K562 (cell line): Measurements from ENCODE around the gene RFWD3. TPM values are rescaled to one million over a fixed set of nuclear protein-coding genes. Genes with fewer than 3 reads are reported as not detected.

Experiments
- ATAC-seq: fragments of 200-7000 bp; cut with Tn5 transposase; 3 replicates; pipeline ENCODE4 v1.9.1; 2020; ENCODE audit warnings: moderate library complexity
- BruUV-seq: library from RNA; stranded (reverse); fragments of 400-500 nt; replicated peaks from 2 replicates; lab custom pipeline; 2021; lab: Mats Ljungman, UMichigan
- CTCF ChIA-PET: fragments of 300-600 bp; formaldehyde crosslinking; extraction: SDS; loops from one replicate; lab custom pipeline; 2021; ENCODE audit warnings: low intra/inter-chr PET ratio; lab: Yijun Ruan, JAX
- POLR2A ChIA-PET: fragments of 300-600, 350-650 bp; sonication (Branson Sonifier 250); formaldehyde crosslinking; extraction: SDS; loops from one replicate; lab custom pipeline; 2021; ENCODE audit warnings: antibody characterized with exemption, inconsistent platforms; lab: Yijun Ruan, JAX
- DNase-seq, 4 experiments: peaks; one replicate each; pipeline versions ENCODE4 v3.0.0 to v3.0.0-alpha.2; 2011 to 2018; ENCODE audit warnings: low spot score in 3 of 4, mixed read lengths in 3 of 4; ENCODE audit errors: extremely low read depth in 1 of 4
- FAIRE-seq: peaks from 2 replicates; lab custom pipeline; 2011; peaks lifted over from hg19 to GRCh38; lab: Jason Lieb, UNC
- H2AFZ ChIP-seq: 2 replicates; pipeline ENCODE4 v1.6.0; 2011; ENCODE audit warnings: low read depth, low read length, control low read depth, inconsistent platforms
- H3K27ac ChIP-seq: fragments of 200-600 bp; 3 replicates; pipeline ENCODE4 v1.8.0; 2011; ENCODE audit warnings: low read depth, mild to moderate bottlenecking, control low read depth, inconsistent platforms, low read length, moderate library complexity, mixed read lengths; ENCODE audit errors: extremely low read depth
- H3K27me3 ChIP-seq, 2 experiments: fragments of 300-600 bp in 1 of 2; 2 replicates in 1 of 2; 3 replicates in 1 of 2; pipeline versions ENCODE4 v1.6.0 to v1.8.0; 2011; ENCODE audit warnings: inconsistent platforms in 2 of 2, low read length in 2 of 2, mild to moderate bottlenecking in 1 of 2, mixed read lengths in 1 of 2, moderate library complexity in 1 of 2; ENCODE audit not compliant: control insufficient read depth in 2 of 2, insufficient read depth in 2 of 2
- H3K36me3 ChIP-seq: fragments of 300-600 bp; 3 replicates; pipeline ENCODE4 v1.8.0; 2011; ENCODE audit warnings: mild to moderate bottlenecking, low read length, inconsistent platforms; ENCODE audit not compliant: control insufficient read depth, insufficient read depth
- H3K4me1 ChIP-seq, 2 experiments: fragments of 200-600 bp in 1 of 2; replicated peaks in 1 of 2; 2 replicates in 1 of 2; 3 replicates in 1 of 2; pipeline versions ENCODE4 v1.5.1 to v1.8.0; 2011; ENCODE audit warnings: inconsistent platforms in 2 of 2, low read length in 2 of 2, mild to moderate bottlenecking in 1 of 2, mixed read lengths in 1 of 2, moderate library complexity in 1 of 2; ENCODE audit not compliant: control insufficient read depth in 2 of 2, insufficient read depth in 2 of 2
- H3K4me2 ChIP-seq: 2 replicates; pipeline ENCODE4 v1.6.1; 2011; ENCODE audit warnings: low read length, control low read depth, inconsistent platforms, mixed read lengths; ENCODE audit not compliant: insufficient read depth
- H3K4me3 ChIP-seq: fragments of 200-600 bp; sonication (generic), shearing (Covaris generic); 2 replicates; pipeline ENCODE4 v1.5.1; 2016; ENCODE audit warnings: control low read depth, inconsistent platforms
- H3K79me2 ChIP-seq: fragments of 200-600 bp; 3 replicates; pipeline ENCODE4 v1.8.0; 2011; ENCODE audit warnings: low read length, inconsistent platforms; ENCODE audit not compliant: control insufficient read depth, insufficient read depth
- H3K9ac ChIP-seq, 2 experiments: 2 replicates each; pipeline versions ENCODE4 v1.6.0 to v1.6.1; 2011; ENCODE audit warnings: low read depth in 2 of 2, low read length in 2 of 2, control low read depth in 1 of 2, inconsistent platforms in 1 of 2, mild to moderate bottlenecking in 1 of 2, mixed read lengths in 1 of 2; ENCODE audit not compliant: insufficient read depth in 1 of 2
- H3K9me1 ChIP-seq: one replicate; pipeline ENCODE4 v1.6.0; 2011; ENCODE audit warnings: inconsistent platforms, mild to moderate bottlenecking, low read length, moderate library complexity; ENCODE audit not compliant: control insufficient read depth, insufficient read depth
- H3K9me3 ChIP-seq: replicated peaks from 2 replicates; pipeline ENCODE4 v1.5.1; 2011; ENCODE audit warnings: low read depth, low read length, inconsistent platforms; ENCODE audit not compliant: control insufficient read depth, insufficient read depth
- H4K20me1 ChIP-seq: replicated peaks from 2 replicates; pipeline ENCODE4 v1.6.1; 2011; ENCODE audit warnings: low read length, inconsistent platforms, mixed read lengths; ENCODE audit not compliant: control insufficient read depth, insufficient read depth
- ATF7 ChIP-seq: fragments of 450-650 bp; IDR thresholded peaks from 2 replicates; pipeline ENCODE4 v1.7.1; 2014; ENCODE audit warnings: mild to moderate bottlenecking, moderate library complexity
- EGR1 ChIP-seq: fragments of 450-650 bp; conservative IDR thresholded peaks from 2 replicates; pipeline ENCODE4 v1.6.1; 2017; ENCODE audit warnings: mild to moderate bottlenecking
- HNRNPK ChIP-seq: fragments of 200-400 bp; formaldehyde crosslinking; IDR thresholded peaks from one replicate; pipeline ENCODE4 v1.6.1; 2018; ENCODE audit warnings: mild to moderate bottlenecking, low read depth, low read length; ENCODE audit not compliant: poor library complexity, severe bottlenecking
- NCOA6 ChIP-seq: fragments of 450-650 bp; IDR thresholded peaks from 2 replicates; pipeline ENCODE4 v1.6.1; 2017; ENCODE audit warnings: mild to moderate bottlenecking
- NFE2L1 ChIP-seq: fragments of 450-650 bp; IDR thresholded peaks from 2 replicates; pipeline ENCODE4 v1.6.1; 2016; ENCODE audit warnings: missing genetic modification characterization, low read depth, mild to moderate bottlenecking, missing compliant biosample characterization, moderate library complexity, borderline replicate concordance
- PHB ChIP-seq: fragments of 250-450 bp; sonication (Bioruptor Pico); IDR thresholded peaks from 2 replicates; pipeline ENCODE4 v1.5.0; 2021
- SMAD4 ChIP-seq: fragments of 250-450 bp; sonication (Bioruptor Pico); conservative IDR thresholded peaks from 2 replicates; pipeline ENCODE4 v1.8.0; 2021; ENCODE audit warnings: inconsistent platforms, mild to moderate bottlenecking, moderate library complexity
- SMARCC2 ChIP-seq: fragments of 450-650 bp; IDR thresholded peaks from 2 replicates; pipeline ENCODE4 v1.6.1; 2017; ENCODE audit warnings: antibody characterized with exemption, moderate library complexity, mild to moderate bottlenecking, low read depth
- ZFX ChIP-seq: sonication (generic); formaldehyde crosslinking; IDR thresholded peaks from 2 replicates; pipeline ENCODE4 v1.8.0; 2022; ENCODE audit warnings: mild to moderate bottlenecking, missing genetic modification reagents, moderate library complexity
- WGBS: fragments of 100-300 bp; shearing (Covaris generic); methylation state at CpG from one replicate; pipeline ENCODE4 v1.1.6; 2016; ENCODE audit warnings: low coverage, mixed read lengths; ENCODE audit not compliant: insufficient coverage; ENCODE audit errors: missing lambda C conversion rate; 5-methylcytosine and 5-hydroxymethylcytosine counted together
- in situ Hi-C: fragments of 300-500 bp; cut with MboI; formaldehyde crosslinking; loops from 4 replicates; pipeline ENCODE4 v1.15.0; 2018; ENCODE audit warnings: inconsistent platforms, mixed read lengths
- intact Hi-C: fragments of 100-400 bp; cut with micrococcal nuclease; formaldehyde crosslinking; loops from 2 replicates; pipeline ENCODE4 v1.14.2; 2022
- polyA plus RNA-seq, 8 experiments: library from polyadenylated mRNA; depleted of rRNA in 4 of 8; stranded (reverse) in 5 of 8; unstranded in 3 of 8; fragments of >200 nt; fragmentation: Nextera tagmentation in 2 of 8; fragmentation: Illumina TruSeq in 1 of 8; extraction: Ambion mirVana in 2 of 8; extraction: Trizol in 1 of 8; gene quantifications; 2 replicates each; pipeline versions ENCODE4 v1.2.1 to v1.2.3, GENCODE V29; 2011 to 2014; ENCODE audit warnings: inconsistent platforms in 1 of 8, missing spikeins in 1 of 8
- total RNA-seq, 7 experiments: library from RNA; depleted of rRNA in 6 of 7; stranded (reverse); fragments of >200 nt in 6 of 7; fragmentation: Illumina TruSeq in 2 of 7; extraction: Trizol in 2 of 7; gene quantifications; 2 replicates each; pipeline versions ENCODE4 v1.2.1 to v1.2.3, GENCODE V29; 2011 to 2021; ENCODE audit warnings: low replicate concordance in 1 of 7

Gene RFWD3
- total and polyA plus RNA-seq, 9 of the 15 experiments (the other 6 are each of a cell fraction or from before 2014, with no cell fraction given), result 20.8 to 121 (median 79.0) TPM

GRCh38 chr16:74711938-74712337 lies 45.3 kb upstream of the RFWD3 start:
- in situ Hi-C loops, result loop anchor here (25.0 kb wide), 1 partner anchor 425 kb away; the partner anchor contains the start of gene ZFP1

GRCh38 chr16:74710401-74710800 lies 43.7 kb upstream of the RFWD3 start:
- ATAC-seq (no peak), DNase-seq (no peak), FAIRE-seq (no peak)
- in situ Hi-C loops, result loop anchor here (25.0 kb wide), 1 partner anchor 427 kb away; the partner anchor contains the start of gene ZFP1
- H3K27me3 ChIP-seq, result peaks cover 10 to 20% of the 10 kb centered on the region in 2 experiments; a peak in 4 of 5 replicates
- H3K4me1 ChIP-seq, result peaks cover 0 to 8% of the 10 kb centered on the region in 2 experiments; a peak in 1 of 5 replicates
- no peaks in the 10 kb centered on the region for H3K9me1 ChIP-seq
- H3K9ac ChIP-seq, result no peak overlapping the region
- no peak overlapping the region for H3K27ac ChIP-seq
- H3K4me3 ChIP-seq, result no peak overlapping the region
- no peaks in the 10 kb centered on the region for H3K36me3 ChIP-seq
- H3K4me2 ChIP-seq, result no peak overlapping the region
- ChIA-PET POLR2A (interaction anchor here (1.7 kb wide), 1 partner anchor 15 kb away, joined by 3 read pairs; no protein-coding TSS in a partner anchor), CTCF (interaction anchor here (0.6 to 3.2 kb wide), 3 partner anchors 103 to 207 kb away, joined by 4 to 24 read pairs (median 16); no protein-coding TSS in a partner anchor)
- no peak overlapping the region for H2AFZ ChIP-seq
- H3K79me2 ChIP-seq, result no peaks in the 10 kb centered on the region
- H4K20me1 ChIP-seq, result no peaks in the 10 kb centered on the region
- TF ChIP-seq NCOA6 (no peak), SMAD4 (CRISPR knock-in tag) (no peak), EGR1 (no peak), HNRNPK (no peak), PHB (CRISPR knock-in tag) (no peak), ATF7 (no peak), NFE2L1 (tag) (no peak)
- WGBS, result 41% methylated on average over 8 of the region's 8 CpGs
- intact Hi-C loops, result no loop called here
- no peaks in the 10 kb centered on the region for H3K9me3 ChIP-seq
- no TSS peak for BruUV-seq

More at GRCh38 chr16:74711938-74712337, 45.3 kb upstream of the RFWD3 start:
- Histone ChIP-seq H2AFZ (no peak overlapping the region), H3K9ac (no peak overlapping the region), H3K27ac (no peak overlapping the region), H3K27me3 (peaks cover 13 to 31% of the 10 kb centered on the region in 2 experiments; a peak in 4 of 5 replicates), H3K4me1 (peaks cover 0 to 13% of the 10 kb centered on the region in 2 experiments; a peak in 1 of 5 replicates), H3K9me3 (no peaks in the 10 kb centered on the region), H3K79me2 (no peaks in the 10 kb centered on the region), H4K20me1 (no peaks in the 10 kb centered on the region), H3K36me3 (no peaks in the 10 kb centered on the region), H3K9me1 (no peaks in the 10 kb centered on the region), H3K4me3 (no peak overlapping the region), H3K4me2 (no peak overlapping the region)
- no TSS peak for BruUV-seq
- intact Hi-C loops, result no loop called here
- TF ChIP-seq ZFX (CRISPR knock-in tag) (no peak), SMARCC2 (no peak), NFE2L1 (tag) (no peak)
- ChIA-PET POLR2A (interaction anchor here (0.8 to 1.7 kb wide), 5 partner anchors 11 to 15 kb away, joined by 3 to 6 read pairs (median 4); no protein-coding TSS in a partner anchor), CTCF (interaction anchor here (0.6 to 1.3 kb wide), 2 partner anchors 102 to 151 kb away, joined by 3 read pairs; no protein-coding TSS in a partner anchor)
- WGBS, result 7% methylated on average over 11 of the region's 12 CpGs
- ATAC-seq, result no peak
- FAIRE-seq, result no peak
- no peak for DNase-seq
